Measurements from ENCODE around the gene NELFA.

The NELFA gene

DNA sequence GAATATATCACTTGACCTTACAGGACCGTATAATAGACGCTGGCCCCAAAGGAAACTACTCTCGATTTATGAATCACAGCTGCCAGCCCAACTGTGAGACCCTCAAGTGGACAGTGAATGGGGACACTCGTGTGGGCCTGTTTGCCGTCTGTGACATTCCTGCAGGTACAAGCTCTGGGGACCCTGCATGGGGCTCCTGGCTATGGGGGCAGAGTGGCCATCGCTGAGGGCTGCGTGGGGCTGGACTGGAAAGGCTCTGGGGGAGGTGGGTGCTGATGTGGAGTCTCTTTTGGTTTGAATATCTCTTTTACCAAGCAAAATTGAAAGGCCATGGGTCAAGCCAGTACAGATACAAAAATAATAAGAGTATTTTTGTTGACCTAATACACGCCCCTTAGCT is 33.9 kb downstream of the NELFA start:
- Histone ChIP-seq H3K36me3 (ENCODE audit: control insufficient read depth, insufficient read depth, low read length) (peaks cover 51% of the 10 kb centered on the region), H3K9ac (ENCODE audit: low read depth, low read length) (no peak overlapping the region), H3K27me3 (ENCODE audit: control insufficient read depth, insufficient read depth, low read length) (no peaks in the 10 kb centered on the region), H3K4me3 (ENCODE audit: low read depth, low read length) (no peak overlapping the region), H3K4me1 (ENCODE audit: control insufficient read depth, insufficient read depth, low read length) (no peaks in the 10 kb centered on the region), H3K9me3 (ENCODE audit: control insufficient read depth, insufficient read depth, low read length) (no peaks in the 10 kb centered on the region)

GRCh38 chr4:1973661-1974060 is 35.1 kb downstream of the NELFA start:
- Histone ChIP-seq H3K36me3 (ENCODE audit: control insufficient read depth, insufficient read depth, low read length) (peaks cover 54% of the 10 kb centered on the region), H3K27me3 (ENCODE audit: control insufficient read depth, insufficient read depth, low read length) (no peaks in the 10 kb centered on the region), H3K9me3 (ENCODE audit: control insufficient read depth, insufficient read depth, low read length) (no peaks in the 10 kb centered on the region), H3K4me3 (ENCODE audit: low read depth, low read length) (no peak overlapping the region), H3K9ac (ENCODE audit: low read depth, low read length) (no peak overlapping the region), H3K4me1 (ENCODE audit: control insufficient read depth, insufficient read depth, low read length) (no peaks in the 10 kb centered on the region)

- Histone ChIP-seq H3K4me1 (ENCODE audit: control insufficient read depth, insufficient read depth, low read length) (no peaks in the 10 kb centered on the region), H3K9me3 (ENCODE audit: control insufficient read depth, insufficient read depth, low read length) (no peaks in the 10 kb centered on the region), H3K27me3 (ENCODE audit: control insufficient read depth, insufficient read depth, low read length) (no peaks in the 10 kb centered on the region), H3K36me3 (ENCODE audit: control insufficient read depth, insufficient read depth, low read length) (peaks cover 49% of the 10 kb centered on the region), H3K4me3 (ENCODE audit: low read depth, low read length) (no peak overlapping the region), H3K9ac (ENCODE audit: low read depth, low read length) (no peak overlapping the region)
These were observed 35.6 kb downstream of the NELFA start for GRCh38 chr4:1973218-1973617.

GRCh38 chr4:1972414-1972813 is 36.4 kb downstream of the NELFA start:
- H3K9me3 ChIP-seq (ENCODE audit: control insufficient read depth, insufficient read depth, low read length), result no peaks in the 10 kb centered on the region
- no peaks in the 10 kb centered on the region for H3K27me3 ChIP-seq (ENCODE audit: control insufficient read depth, insufficient read depth, low read length)
- no peak overlapping the region for H3K9ac ChIP-seq (ENCODE audit: low read depth, low read length)
- no peak overlapping the region for H3K4me3 ChIP-seq (ENCODE audit: low read depth, low read length)
- peaks cover 47% of the 10 kb centered on the region for H3K36me3 ChIP-seq (ENCODE audit: control insufficient read depth, insufficient read depth, low read length)
- H3K4me1 ChIP-seq (ENCODE audit: control insufficient read depth, insufficient read depth, low read length), result no peaks in the 10 kb centered on the region

DNA sequence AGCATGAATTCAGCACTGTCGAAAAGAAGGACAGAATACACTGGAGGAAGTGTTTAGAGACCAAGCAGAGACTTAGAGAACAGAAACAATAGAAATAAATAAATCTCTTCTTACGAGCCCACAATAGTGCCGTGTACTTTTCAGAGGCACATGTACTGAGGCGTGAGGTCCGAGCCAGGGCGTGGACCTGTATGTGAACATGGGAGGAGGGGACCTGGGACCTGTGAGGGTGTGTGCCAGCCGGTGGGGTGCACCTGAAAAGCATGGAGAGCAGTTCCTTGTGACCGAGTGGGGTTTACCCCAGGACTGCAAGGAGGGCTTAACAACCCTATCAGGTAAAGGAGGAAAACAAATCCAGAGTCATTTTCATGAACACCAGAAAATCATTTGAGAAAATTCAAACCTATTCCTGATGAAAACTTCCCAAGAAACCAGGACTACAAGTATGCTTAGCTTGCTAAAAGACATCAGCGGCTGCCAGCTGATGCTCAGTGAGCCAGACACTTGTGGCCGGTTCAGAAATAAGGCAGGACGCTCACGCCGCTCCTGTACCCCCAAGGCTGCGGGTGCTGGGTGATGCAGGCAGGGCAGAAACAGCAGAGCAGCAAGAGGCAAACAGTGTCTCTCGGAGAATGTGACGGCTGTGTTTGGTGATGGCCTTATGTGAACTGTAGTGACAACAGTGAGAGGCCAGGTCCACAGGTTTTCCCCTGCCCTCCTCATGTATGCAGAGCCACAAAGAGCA is 37.1 kb downstream of the NELFA start:
- no peaks in the 10 kb centered on the region for H3K4me1 ChIP-seq (ENCODE audit: control insufficient read depth, insufficient read depth, low read length)
- no peaks in the 10 kb centered on the region for H3K9me3 ChIP-seq (ENCODE audit: control insufficient read depth, insufficient read depth, low read length)
- H3K4me3 ChIP-seq (ENCODE audit: low read depth, low read length), result no peak overlapping the region
- no peaks in the 10 kb centered on the region for H3K27me3 ChIP-seq (ENCODE audit: control insufficient read depth, insufficient read depth, low read length)
- peaks cover 41% of the 10 kb centered on the region for H3K36me3 ChIP-seq (ENCODE audit: control insufficient read depth, insufficient read depth, low read length)
- no peak overlapping the region for H3K9ac ChIP-seq (ENCODE audit: low read depth, low read length)

DNA sequence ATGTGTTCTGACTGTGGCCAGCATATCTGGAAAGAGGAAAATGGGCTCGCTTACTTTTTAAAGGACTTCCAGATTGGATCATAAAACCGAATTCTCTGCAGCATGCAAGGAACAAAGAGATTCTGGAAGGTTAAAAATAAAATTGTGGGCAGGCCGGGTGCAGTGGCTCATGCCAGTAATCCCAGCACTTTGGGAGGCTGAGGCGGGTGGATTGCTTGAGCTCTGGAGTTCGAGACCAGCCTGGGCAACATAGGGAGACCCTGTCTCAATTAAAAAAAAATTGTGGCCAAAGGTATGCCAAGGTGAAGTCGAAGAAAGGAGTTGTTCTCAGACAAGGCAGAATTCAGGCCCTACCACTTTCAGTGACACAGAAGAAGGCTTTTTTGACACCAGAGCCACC is 37.8 kb downstream of the NELFA start:
- H3K4me1 ChIP-seq (ENCODE audit: control insufficient read depth, insufficient read depth, low read length), result no peaks in the 10 kb centered on the region
- no peaks in the 10 kb centered on the region for H3K9me3 ChIP-seq (ENCODE audit: control insufficient read depth, insufficient read depth, low read length)
- H3K4me3 ChIP-seq (ENCODE audit: low read depth, low read length), result no peak overlapping the region
- no peaks in the 10 kb centered on the region for H3K27me3 ChIP-seq (ENCODE audit: control insufficient read depth, insufficient read depth, low read length)
- H3K36me3 ChIP-seq (ENCODE audit: control insufficient read depth, insufficient read depth, low read length), result peaks cover 36% of the 10 kb centered on the region
- no peak overlapping the region for H3K9ac ChIP-seq (ENCODE audit: low read depth, low read length)

DNA sequence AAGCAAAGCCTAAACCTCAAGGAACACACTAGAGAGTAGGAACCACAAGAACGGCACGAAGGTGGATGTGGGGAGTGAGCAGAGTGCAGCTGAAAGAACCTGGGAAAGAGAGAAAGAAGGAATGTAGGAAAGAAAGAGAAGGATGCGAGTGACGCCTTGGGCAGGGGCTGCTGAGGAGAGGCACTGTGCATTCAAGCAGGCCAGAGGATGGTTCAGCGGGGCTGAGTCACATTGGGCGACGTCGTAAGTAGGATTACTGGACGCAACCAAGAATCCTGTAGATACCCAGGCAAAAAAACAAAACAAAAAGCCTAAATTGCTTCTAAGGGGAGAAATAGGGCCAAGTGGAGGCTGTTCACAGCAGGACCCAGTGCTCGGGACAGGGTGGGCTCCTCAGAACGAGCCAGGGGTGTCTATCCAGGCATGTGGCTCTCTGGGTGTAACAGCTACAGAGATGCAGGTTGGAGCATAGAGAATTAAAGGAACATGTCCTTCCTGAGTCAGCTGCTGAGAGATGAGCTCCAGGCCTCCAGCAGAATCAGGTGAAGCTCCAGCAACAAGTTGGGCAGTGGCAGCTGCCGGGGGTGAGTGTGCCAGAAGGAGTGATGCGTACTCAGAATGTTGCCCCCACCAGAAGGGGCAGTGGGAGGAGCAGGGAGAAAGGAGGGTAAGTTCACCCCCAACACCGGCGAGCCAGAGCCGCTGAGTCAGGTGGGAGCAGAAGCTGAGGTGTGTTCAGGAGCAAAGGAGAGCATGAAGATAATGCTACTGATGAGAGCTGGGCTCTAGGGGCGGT is 38.6 kb downstream of the NELFA start:
- no peaks in the 10 kb centered on the region for H3K27me3 ChIP-seq (ENCODE audit: control insufficient read depth, insufficient read depth, low read length)
- H3K9ac ChIP-seq (ENCODE audit: low read depth, low read length), result no peak overlapping the region
- no peaks in the 10 kb centered on the region for H3K9me3 ChIP-seq (ENCODE audit: control insufficient read depth, insufficient read depth, low read length)
- peaks cover 28% of the 10 kb centered on the region for H3K36me3 ChIP-seq (ENCODE audit: control insufficient read depth, insufficient read depth, low read length)
- no peak overlapping the region for H3K4me3 ChIP-seq (ENCODE audit: low read depth, low read length)
- no peaks in the 10 kb centered on the region for H3K4me1 ChIP-seq (ENCODE audit: control insufficient read depth, insufficient read depth, low read length)

DNA sequence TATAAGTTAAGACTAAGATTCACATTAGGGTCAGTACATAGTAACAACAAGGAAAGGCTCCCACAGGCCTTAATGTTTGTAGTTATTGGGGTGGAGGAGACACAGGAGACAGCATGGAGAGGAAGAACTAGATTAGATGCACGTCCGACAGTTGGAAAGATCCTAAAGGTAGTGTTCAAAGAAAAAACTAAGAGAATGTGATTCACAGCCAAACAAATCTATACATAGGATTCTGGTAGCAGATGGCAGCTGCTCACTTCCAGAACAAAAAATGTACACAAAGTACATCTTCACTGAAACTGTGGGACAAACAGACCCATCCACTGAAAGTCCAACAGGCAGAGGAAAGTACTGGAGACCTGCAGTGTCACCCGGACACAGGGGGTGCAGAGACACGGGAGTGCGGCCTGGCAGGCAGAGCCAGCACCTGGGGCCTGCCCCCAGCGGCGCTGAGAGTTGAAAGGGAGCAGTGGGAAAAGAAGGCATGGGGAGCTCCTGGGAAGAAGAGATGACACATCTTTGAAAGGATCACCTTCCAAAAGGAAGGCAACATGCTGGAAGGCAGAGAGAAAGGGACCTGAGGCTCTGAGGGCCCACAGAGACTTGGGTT is 40.0 kb downstream of the NELFA start:
- Histone ChIP-seq H3K9me3 (ENCODE audit: control insufficient read depth, insufficient read depth, low read length) (no peaks in the 10 kb centered on the region), H3K27me3 (ENCODE audit: control insufficient read depth, insufficient read depth, low read length) (no peaks in the 10 kb centered on the region), H3K9ac (ENCODE audit: low read depth, low read length) (no peak overlapping the region), H3K36me3 (ENCODE audit: control insufficient read depth, insufficient read depth, low read length) (peaks cover 15% of the 10 kb centered on the region), H3K4me1 (ENCODE audit: control insufficient read depth, insufficient read depth, low read length) (peaks cover 5% of the 10 kb centered on the region), H3K4me3 (ENCODE audit: low read depth, low read length) (no peak overlapping the region)

- Histone ChIP-seq H3K27me3 (ENCODE audit: control insufficient read depth, insufficient read depth, low read length) (no peaks in the 10 kb centered on the region), H3K36me3 (ENCODE audit: control insufficient read depth, insufficient read depth, low read length) (peaks cover 6% of the 10 kb centered on the region), H3K4me1 (ENCODE audit: control insufficient read depth, insufficient read depth, low read length) (peaks cover 5% of the 10 kb centered on the region), H3K4me3 (ENCODE audit: low read depth, low read length) (no peak overlapping the region), H3K9ac (ENCODE audit: low read depth, low read length) (no peak overlapping the region), H3K9me3 (ENCODE audit: control insufficient read depth, insufficient read depth, low read length) (no peaks in the 10 kb centered on the region)
These were observed 41.1 kb downstream of the NELFA start for GRCh38 chr4:1967512-1968149.

DNA sequence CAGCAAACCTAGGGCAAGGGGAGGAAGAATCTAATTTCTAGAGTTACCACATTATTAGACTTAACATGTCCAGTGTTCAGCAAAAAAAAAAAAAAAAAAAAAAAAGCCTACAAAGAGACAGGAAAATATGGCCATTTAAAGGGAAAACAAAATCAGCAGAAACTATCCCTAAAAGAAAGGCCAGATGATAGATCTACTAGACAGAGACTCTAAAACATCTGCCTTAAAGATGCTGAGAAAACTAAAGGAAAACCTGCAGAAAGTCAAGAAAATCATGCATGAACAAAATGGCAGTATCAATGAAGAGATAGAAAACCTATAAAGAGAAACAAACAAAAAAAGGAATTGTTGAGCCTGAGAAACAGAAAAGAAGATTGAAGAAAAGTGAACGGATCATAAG is 43.8 kb downstream of the NELFA start:
- no peak overlapping the region for H3K9ac ChIP-seq (ENCODE audit: low read depth, low read length)
- peaks cover 19% of the 10 kb centered on the region for H3K36me3 ChIP-seq (ENCODE audit: control insufficient read depth, insufficient read depth, low read length)
- peaks cover 5% of the 10 kb centered on the region for H3K4me1 ChIP-seq (ENCODE audit: control insufficient read depth, insufficient read depth, low read length)
- H3K4me3 ChIP-seq (ENCODE audit: low read depth, low read length), result no peak overlapping the region
- H3K27me3 ChIP-seq (ENCODE audit: control insufficient read depth, insufficient read depth, low read length), result no peaks in the 10 kb centered on the region
- H3K9me3 ChIP-seq (ENCODE audit: control insufficient read depth, insufficient read depth, low read length), result no peaks in the 10 kb centered on the region

DNA sequence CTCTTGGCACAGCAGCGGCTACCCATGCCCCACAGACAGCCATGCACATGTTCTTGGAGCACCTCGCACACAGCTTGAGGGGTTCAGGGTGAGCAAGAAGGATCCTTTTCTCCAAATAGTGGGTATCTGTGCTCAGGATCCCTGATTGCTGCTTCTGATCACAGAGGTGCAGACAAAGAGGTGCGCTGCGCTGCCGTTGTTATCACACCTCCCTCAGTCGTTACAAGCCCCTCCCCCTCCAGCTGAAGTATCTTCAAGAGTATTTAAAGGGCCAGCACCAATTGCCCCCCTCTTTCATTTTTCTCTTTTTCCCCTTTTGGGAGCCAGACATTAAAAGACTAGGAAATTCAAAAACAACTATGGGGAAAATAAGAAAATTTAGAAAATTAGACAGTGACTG is 44.3 kb downstream of the NELFA start:
- Histone ChIP-seq H3K27me3 (ENCODE audit: control insufficient read depth, insufficient read depth, low read length) (no peaks in the 10 kb centered on the region), H3K4me1 (ENCODE audit: control insufficient read depth, insufficient read depth, low read length) (peaks cover 5% of the 10 kb centered on the region), H3K36me3 (ENCODE audit: control insufficient read depth, insufficient read depth, low read length) (peaks cover 24% of the 10 kb centered on the region), H3K9ac (ENCODE audit: low read depth, low read length) (peak overlapping the region; percentile 26), H3K9me3 (ENCODE audit: control insufficient read depth, insufficient read depth, low read length) (no peaks in the 10 kb centered on the region), H3K4me3 (ENCODE audit: low read depth, low read length) (no peak overlapping the region)
